Measurements from ENCODE around the gene ZNHIT6.
A peak's percentile ranks its signal among the peaks of the same experiment; 100 is the strongest.
"Not testable (repeated sequence)": the region's sequence is repeated elsewhere in the genome, so short reads cannot be mapped to it uniquely, and the experiment has no call there.

ZNHIT6 gene

GRCh38 chr1:85707990-85708828 lies at the start of gene ZNHIT6:
Gene ZNHIT6 (minus strand): TSS chr1:85708433. CDS start chr1:85708284, 149 bp downstream.
- DNase-seq (ENCODE audit: low spot score) = peak; percentile 85

DNA sequence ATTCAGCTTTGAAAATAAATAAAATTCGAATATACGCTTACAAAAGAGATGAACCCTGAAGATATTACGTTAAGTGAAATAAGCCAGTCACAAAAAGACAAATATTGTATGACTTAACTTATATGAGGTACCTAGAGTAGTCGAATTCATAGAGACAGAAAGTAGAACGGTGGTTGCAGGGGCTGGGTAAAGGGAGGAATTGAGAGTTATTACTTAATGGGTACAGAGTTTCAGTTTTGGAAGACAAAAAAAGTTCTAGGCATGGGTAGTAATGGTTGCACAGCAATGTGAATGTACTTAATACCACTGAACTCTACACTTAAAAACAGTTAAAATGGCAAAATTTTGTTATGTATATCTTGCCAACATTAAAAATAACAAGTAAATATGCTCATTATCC lies 48.6 kb upstream of the ZNHIT6 start:
- no peak for DNase-seq (ENCODE audit: low spot score)

GRCh38 chr1:85748120-85748519 lies 39.9 kb upstream of the ZNHIT6 start:
- DNase-seq (ENCODE audit: low spot score) = no peak

GRCh38 chr1:85746777-85747176 lies 38.5 kb upstream of the ZNHIT6 start:
- no peak for DNase-seq (ENCODE audit: low spot score)

DNA sequence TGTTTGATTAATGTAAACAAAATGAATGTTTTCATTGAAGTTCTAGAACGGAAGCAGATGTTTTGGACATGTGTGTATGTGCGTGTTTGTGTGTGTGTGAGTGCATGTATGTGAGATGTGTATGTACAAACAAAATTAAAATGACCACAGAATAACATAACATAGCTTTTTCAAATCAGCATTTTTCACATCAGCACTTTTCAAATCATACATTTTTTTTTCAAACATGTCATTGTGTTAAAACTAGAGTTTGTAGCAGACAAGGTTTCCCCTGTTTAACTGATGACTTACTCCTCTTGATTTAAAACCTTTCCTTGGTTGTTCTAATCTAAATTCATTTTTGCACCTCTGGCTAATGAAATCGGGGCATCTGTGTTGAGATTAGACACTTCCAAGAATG lies 35.6 kb upstream of the ZNHIT6 start:
- no peak for DNase-seq (ENCODE audit: low spot score)

GRCh38 chr1:85734931-85735330 lies 26.7 kb upstream of the ZNHIT6 start:
- DNase-seq (ENCODE audit: low spot score) = no peak

- no peak for DNase-seq (ENCODE audit: low spot score)
Observed at GRCh38 chr1:85718678-85719340, 10.6 kb upstream of the ZNHIT6 start.

DNA sequence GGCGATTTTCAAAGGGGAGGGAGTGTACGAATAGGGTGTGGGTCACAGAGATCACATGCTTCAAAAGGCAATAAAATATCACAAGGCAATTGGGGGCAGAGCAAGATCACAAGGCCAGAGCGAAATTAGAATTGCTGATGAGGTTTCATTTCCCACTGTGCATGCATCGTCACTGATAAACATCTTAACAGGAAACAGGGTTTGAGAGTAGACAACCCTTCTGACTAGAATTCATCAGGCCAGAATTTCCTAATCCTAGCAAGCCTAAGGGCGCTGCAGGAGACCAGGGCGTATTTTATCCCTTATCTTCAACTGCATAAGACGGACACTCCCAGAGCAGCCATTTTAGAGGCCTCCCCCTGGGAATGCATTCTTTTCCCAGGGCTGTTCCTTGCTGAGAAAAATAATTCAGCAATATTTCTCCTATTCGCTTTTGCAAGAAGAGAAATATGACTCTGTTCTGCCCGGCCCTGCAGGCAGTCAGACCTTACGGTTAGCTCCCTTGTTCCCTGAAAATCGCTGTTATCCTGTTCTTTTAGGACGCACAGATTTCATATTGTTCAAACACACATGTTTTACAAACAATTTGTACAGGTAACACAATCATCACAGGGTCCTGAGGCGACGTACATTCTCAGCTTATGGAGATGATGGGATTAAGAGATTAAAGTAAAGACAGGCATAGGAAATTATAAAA lies 6.3 kb upstream of the ZNHIT6 start:
- not testable (repeated sequence) for DNase-seq (ENCODE audit: low spot score)

DNA sequence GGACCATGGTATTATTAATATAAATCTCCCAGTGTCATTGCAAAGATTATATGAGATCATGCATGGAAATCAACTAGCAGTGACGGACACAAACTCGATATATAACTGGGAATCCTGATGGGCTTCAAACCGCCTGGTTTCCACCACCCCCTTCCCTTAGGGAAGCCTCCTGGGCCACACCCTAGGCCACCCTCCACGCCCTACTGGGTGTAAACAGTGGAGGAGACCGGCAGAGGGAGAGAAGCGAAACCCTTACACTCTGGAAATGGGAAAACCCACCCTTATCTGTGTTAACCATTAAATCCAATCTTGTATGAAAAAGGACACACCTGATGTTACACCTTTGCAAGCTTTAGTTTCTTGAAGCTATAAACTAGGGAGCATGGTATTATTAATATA lies 595 bp upstream of the ZNHIT6 start:
- DNase-seq (ENCODE audit: low spot score) = no peak

- no peak for DNase-seq (ENCODE audit: low spot score)
Observed at GRCh38 chr1:85707267-85707989, 805 bp downstream of the ZNHIT6 start.

DNA sequence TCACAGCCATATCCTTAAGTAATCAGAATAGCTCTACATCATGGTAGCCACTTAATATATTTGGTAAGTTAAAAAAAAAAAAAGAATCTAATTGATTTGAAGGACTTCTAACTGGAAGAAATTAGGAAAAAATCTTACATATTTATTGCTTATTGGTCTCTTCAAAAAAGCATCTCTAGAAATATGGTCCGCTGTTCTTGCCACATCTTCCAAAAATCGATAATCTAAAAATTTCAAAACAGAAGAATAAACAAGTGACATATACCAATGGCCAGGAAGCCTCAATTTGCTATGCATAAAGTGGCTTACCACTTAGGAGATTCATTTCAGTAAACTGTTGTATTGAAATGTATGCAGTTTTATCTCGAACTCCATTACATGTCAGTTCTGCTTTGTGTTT lies 2.3 kb downstream of the ZNHIT6 start:
- no peak for DNase-seq (ENCODE audit: low spot score)

GRCh38 chr1:85700422-85700821 lies 7.8 kb downstream of the ZNHIT6 start:
- DNase-seq (ENCODE audit: low spot score) = no peak

DNA sequence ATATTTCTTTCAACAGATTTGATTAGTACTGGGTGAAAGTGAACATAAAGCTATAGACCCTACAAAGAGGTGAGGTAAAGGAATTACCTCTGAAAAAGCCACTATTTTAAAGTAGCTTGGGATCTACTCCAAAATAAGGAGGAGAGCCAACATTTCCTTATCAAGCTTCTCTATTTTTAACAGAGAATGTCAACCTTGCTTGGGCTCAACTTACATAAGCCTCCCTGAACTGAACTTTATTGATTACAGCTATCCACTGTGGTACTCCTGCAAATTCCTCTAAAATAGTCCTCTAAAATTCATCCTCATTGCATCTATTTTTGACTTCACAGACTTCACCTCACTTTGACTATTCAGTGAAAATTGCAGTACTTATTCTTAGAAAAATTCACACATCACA lies 10.3 kb downstream of the ZNHIT6 start:
- DNase-seq (ENCODE audit: low spot score) = no peak

GRCh38 chr1:85692730-85693314 lies 15.4 kb downstream of the ZNHIT6 start:
- no peak for DNase-seq (ENCODE audit: low spot score)

- no peak for DNase-seq (ENCODE audit: low spot score)
Observed at GRCh38 chr1:85689775-85690404, 18.3 kb downstream of the ZNHIT6 start.

DNA sequence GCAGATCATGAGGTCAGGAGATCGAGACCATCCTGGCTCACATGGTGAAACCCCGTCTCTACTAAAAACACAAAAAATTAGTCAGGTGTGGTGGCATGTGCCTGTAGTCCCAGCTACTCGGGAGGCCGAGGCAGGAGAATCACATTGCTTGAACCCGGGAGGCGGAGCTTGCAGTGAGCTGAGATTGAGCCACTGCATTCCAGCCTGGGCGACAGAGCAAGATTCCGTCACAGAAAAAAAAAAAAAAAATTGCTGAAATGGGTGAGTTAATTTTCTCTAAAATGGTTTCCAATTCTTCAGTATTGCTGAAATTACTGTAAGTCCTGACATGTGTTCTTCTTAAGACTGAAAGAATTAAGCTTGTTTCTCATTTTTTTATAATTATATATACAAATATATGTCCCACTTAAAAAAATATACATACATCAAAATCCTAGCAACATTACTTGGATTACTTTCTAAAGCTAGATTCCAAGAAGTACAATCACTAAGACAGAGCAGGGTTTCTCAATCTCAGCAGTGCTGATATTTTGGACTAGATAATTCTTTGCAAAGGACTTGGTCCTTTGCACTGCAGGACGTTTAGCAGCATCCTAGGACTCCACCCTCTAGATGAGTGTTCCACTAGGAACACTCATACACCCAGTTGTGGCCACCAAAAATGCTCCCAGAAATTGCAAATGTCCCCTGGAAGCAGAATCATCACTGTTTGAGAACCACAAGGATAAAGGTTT lies 24.8 kb downstream of the ZNHIT6 start:
- no peak for DNase-seq (ENCODE audit: low spot score)

GRCh38 chr1:85681087-85681486 lies 27.1 kb downstream of the ZNHIT6 start:
- DNase-seq (ENCODE audit: low spot score) = peak; percentile 71

- DNase-seq (ENCODE audit: low spot score) = no peak
Observed at GRCh38 chr1:85678193-85678592, 30.0 kb downstream of the ZNHIT6 start.

DNA sequence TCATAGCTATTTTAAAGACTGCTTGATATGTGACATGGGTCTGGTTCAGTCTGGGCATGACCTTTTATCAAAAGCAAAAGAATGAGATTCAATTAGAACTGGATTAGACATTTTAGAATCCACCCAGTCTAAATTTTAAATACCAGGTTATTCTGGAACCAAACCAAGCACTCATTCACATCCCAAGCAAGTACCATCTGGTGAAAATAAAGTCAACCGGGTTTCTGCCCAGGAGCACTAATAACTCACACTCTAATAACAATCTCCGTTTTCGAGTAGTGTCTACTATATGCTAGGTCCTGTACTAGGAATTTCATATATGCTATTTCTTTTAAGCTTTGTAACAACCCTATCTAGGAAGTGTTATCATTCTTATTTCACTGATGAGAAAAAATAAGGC lies 30.6 kb downstream of the ZNHIT6 start:
- DNase-seq (ENCODE audit: low spot score) = no peak

DNA sequence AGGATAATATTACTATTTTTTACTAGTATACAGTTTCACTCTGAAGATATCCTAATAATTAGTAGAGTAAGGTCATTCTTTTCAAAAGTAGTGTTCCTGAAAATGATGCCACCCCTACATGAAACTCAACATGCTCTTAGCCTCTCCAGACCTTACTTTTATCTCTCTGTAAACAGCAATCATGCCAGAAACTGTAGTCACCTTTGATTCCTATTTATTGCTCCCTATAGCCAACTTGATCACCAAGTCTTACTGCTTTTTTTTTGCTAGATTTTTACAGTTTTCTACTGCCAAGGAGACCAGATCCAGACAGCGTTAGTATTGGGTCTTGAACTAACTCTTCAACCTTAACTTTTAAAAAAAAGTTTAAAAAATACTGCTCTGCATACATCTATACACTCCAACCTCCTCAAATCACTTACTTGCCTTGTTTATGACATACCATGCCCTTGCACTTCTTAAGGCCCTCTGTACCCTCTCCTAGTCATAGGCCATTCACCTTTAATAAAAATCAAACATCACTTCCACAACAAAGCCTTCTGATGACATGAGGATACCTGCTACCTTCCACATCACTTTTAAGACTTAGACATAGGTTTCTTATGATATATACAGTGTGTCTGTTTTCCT lies 36.1 kb downstream of the ZNHIT6 start:
- no peak for DNase-seq (ENCODE audit: low spot score)
